HepG2 (cell line): Measurements from ENCODE around the gene RSF1. TPM values are rescaled to one million over a fixed set of nuclear protein-coding genes. Genes with fewer than 3 reads are reported as not detected.
A peak's percentile ranks its signal among the peaks of the same experiment; 100 is the strongest.

ENCODE experiments used
- CHD2 ChIP-seq: IDR thresholded peaks from 2 replicates; pipeline ENCODE4 v1.6.1; 2011; ENCODE audit warnings: low read depth, low read length, improper control_type of control experiment
- ELF3 ChIP-seq: IDR thresholded peaks from 2 replicates; pipeline ENCODE4 v1.6.1; 2016; ENCODE audit warnings: missing genetic modification reagents, missing compliant biosample characterization
- EZH2 ChIP-seq: conservative IDR thresholded peaks from 2 replicates; pipeline ENCODE4 v1.6.1; 2012; ENCODE audit warnings: mild to moderate bottlenecking, low read depth, low read length, moderate library complexity
- GABPA ChIP-seq, 2 experiments: IDR thresholded peaks; 2 replicates each; pipeline ENCODE4 v1.6.1; 2011 to 2016; ENCODE audit warnings: low read depth in 2 of 2, low read length in 1 of 2, missing biosample characterization in 1 of 2, missing genetic modification characterization in 1 of 2
- GPN1 ChIP-seq: sonication (generic); formaldehyde crosslinking; IDR thresholded peaks from 2 replicates; pipeline ENCODE4 v1.5.1; 2020; ENCODE audit warnings: missing genetic modification reagents, borderline replicate concordance
- HMGA1 ChIP-seq: sonication (generic); formaldehyde crosslinking; conservative IDR thresholded peaks from 2 replicates; pipeline ENCODE4 v1.4.0; 2020; ENCODE audit warnings: missing genetic modification reagents
- HNRNPH1 ChIP-seq: fragments of 200-400 bp; formaldehyde crosslinking; optimal IDR thresholded peaks from 2 replicates; pipeline ENCODE3; 2017; ENCODE audit warnings: mild to moderate bottlenecking, low read depth, low read length
- IRF2 ChIP-seq: IDR thresholded peaks from 2 replicates; pipeline ENCODE4 v1.6.1; 2018; ENCODE audit warnings: missing genetic modification reagents, missing compliant biosample characterization
- KAT8 ChIP-seq: IDR thresholded peaks from 2 replicates; pipeline ENCODE4 v1.6.1; 2016; ENCODE audit warnings: missing genetic modification reagents, missing compliant biosample characterization
- RARA ChIP-seq: IDR thresholded peaks from 2 replicates; pipeline ENCODE4 v1.6.1; 2016; ENCODE audit warnings: missing genetic modification reagents, missing compliant biosample characterization
- SPEN ChIP-seq: sonication (generic); formaldehyde crosslinking; IDR thresholded peaks from 2 replicates; pipeline ENCODE4 v1.5.1; 2020; ENCODE audit warnings: low read depth, mild to moderate bottlenecking, missing genetic modification reagents
- ZBTB21 ChIP-seq: sonication (generic); formaldehyde crosslinking; IDR thresholded peaks from 2 replicates; pipeline ENCODE4 v1.4.0; 2020; ENCODE audit warnings: missing genetic modification reagents
- ZBTB38 ChIP-seq: sonication (generic); formaldehyde crosslinking; IDR thresholded peaks from 2 replicates; pipeline ENCODE4 v1.5.1; 2020; ENCODE audit warnings: mild to moderate bottlenecking, missing genetic modification reagents
- ZMAT3 ChIP-seq: sonication (generic); formaldehyde crosslinking; conservative IDR thresholded peaks from 2 replicates; pipeline ENCODE4 v1.7.0; 2021; ENCODE audit warnings: missing genetic modification reagents
- ZNF367 ChIP-seq: sonication (generic); formaldehyde crosslinking; IDR thresholded peaks from 2 replicates; pipeline ENCODE4 v1.4.0; 2020; ENCODE audit warnings: missing genetic modification reagents, borderline replicate concordance
- ZNF552 ChIP-seq: sonication (generic); formaldehyde crosslinking; IDR thresholded peaks from 2 replicates; pipeline ENCODE4 v1.9.0; 2022; ENCODE audit warnings: missing genetic modification reagents, mild to moderate bottlenecking, borderline replicate concordance
- ZNF607 ChIP-seq: sonication (generic); formaldehyde crosslinking; IDR thresholded peaks from 2 replicates; pipeline ENCODE4 v1.5.1; 2020; ENCODE audit warnings: missing genetic modification reagents, mild to moderate bottlenecking, borderline replicate concordance
- ZNF614 ChIP-seq: IDR thresholded peaks from 2 replicates; pipeline ENCODE4 v1.6.1; 2018; ENCODE audit warnings: missing biosample characterization, missing genetic modification reagents, inconsistent platforms, borderline replicate concordance
- ZNF773 ChIP-seq: sonication (generic); formaldehyde crosslinking; IDR thresholded peaks from 2 replicates; pipeline ENCODE4 v1.4.0; 2020; ENCODE audit warnings: missing genetic modification reagents, borderline replicate concordance
- ZSCAN9 ChIP-seq: IDR thresholded peaks from 2 replicates; pipeline ENCODE4 v1.6.1; 2016; ENCODE audit warnings: borderline replicate concordance
- polyA plus RNA-seq, 8 experiments: library from polyadenylated mRNA; depleted of rRNA in 3 of 8; stranded (reverse) in 7 of 8; unstranded in 1 of 8; fragments of >200 nt; fragmentation: Illumina TruSeq in 4 of 8; extraction: Trizol in 4 of 8; gene quantifications; 2 replicates each; pipeline versions ENCODE4 v1.2.1 to v1.2.3, GENCODE V29; 2011 to 2016; ENCODE audit warnings: low read depth in 4 of 8, missing spikeins in 1 of 8, mixed read lengths in 1 of 8; ENCODE audit not compliant: insufficient read depth in 1 of 8
- total RNA-seq, 5 experiments: library from RNA; depleted of rRNA; stranded (reverse); fragments of >200 nt; fragmentation: Illumina TruSeq; extraction: Trizol; gene quantifications; 2 replicates each; pipeline ENCODE4 v1.2.3, GENCODE V29; 2016; ENCODE audit warnings: low read depth in 1 of 5
- TF ChIP-seq, protein P1 (sequence below): sonication (generic); formaldehyde crosslinking; IDR thresholded peaks from 2 replicates; pipeline ENCODE4 v1.4.0; 2020; ENCODE audit warnings: mild to moderate bottlenecking, missing genetic modification reagents
- TF ChIP-seq, protein P2 (sequence below): sonication (generic); formaldehyde crosslinking; IDR thresholded peaks from 2 replicates; pipeline ENCODE4 v1.8.0; 2022; ENCODE audit warnings: mild to moderate bottlenecking, missing genetic modification reagents, borderline replicate concordance
- TF ChIP-seq, protein P3 (sequence below): sonication (generic); formaldehyde crosslinking; IDR thresholded peaks from 2 replicates; pipeline ENCODE4 v1.4.0; 2020; ENCODE audit warnings: missing genetic modification reagents

Gene RSF1
- total and polyA plus RNA-seq, 2 of the 13 experiments (the other 11 are each of a cell fraction or from before 2014, with no cell fraction given), result 15.5 to 33.1 TPM

DNA sequence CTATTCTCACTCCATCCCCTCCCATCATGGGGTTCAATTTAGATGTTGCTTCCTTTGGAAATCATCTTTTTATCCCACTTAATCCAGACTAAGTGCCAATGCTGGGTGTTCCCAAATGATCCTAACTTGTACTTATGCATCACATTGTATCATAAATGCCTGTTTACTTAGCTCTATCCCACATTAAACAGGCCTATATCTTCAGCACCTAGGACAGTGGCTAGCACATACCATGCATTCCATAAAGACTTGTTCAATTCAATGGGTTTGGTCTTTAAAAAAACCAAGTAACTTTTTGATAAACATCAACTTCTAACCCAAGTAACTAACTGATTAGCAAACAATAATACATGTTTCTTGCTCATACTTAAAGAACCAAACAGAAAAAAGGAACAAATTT is 40.6 kb downstream of the RSF1 start (continued):
- TF ChIP-seq, protein P1, sequence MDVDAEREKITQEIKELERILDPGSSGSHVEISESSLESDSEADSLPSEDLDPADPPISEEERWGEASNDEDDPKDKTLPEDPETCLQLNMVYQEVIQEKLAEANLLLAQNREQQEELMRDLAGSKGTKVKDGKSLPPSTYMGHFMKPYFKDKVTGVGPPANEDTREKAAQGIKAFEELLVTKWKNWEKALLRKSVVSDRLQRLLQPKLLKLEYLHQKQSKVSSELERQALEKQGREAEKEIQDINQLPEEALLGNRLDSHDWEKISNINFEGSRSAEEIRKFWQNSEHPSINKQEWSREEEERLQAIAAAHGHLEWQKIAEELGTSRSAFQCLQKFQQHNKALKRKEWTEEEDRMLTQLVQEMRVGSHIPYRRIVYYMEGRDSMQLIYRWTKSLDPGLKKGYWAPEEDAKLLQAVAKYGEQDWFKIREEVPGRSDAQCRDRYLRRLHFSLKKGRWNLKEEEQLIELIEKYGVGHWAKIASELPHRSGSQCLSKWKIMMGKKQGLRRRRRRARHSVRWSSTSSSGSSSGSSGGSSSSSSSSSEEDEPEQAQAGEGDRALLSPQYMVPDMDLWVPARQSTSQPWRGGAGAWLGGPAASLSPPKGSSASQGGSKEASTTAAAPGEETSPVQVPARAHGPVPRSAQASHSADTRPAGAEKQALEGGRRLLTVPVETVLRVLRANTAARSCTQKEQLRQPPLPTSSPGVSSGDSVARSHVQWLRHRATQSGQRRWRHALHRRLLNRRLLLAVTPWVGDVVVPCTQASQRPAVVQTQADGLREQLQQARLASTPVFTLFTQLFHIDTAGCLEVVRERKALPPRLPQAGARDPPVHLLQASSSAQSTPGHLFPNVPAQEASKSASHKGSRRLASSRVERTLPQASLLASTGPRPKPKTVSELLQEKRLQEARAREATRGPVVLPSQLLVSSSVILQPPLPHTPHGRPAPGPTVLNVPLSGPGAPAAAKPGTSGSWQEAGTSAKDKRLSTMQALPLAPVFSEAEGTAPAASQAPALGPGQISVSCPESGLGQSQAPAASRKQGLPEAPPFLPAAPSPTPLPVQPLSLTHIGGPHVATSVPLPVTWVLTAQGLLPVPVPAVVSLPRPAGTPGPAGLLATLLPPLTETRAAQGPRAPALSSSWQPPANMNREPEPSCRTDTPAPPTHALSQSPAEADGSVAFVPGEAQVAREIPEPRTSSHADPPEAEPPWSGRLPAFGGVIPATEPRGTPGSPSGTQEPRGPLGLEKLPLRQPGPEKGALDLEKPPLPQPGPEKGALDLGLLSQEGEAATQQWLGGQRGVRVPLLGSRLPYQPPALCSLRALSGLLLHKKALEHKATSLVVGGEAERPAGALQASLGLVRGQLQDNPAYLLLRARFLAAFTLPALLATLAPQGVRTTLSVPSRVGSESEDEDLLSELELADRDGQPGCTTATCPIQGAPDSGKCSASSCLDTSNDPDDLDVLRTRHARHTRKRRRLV (CRISPR knock-in tag), result no peak
- TF ChIP-seq RARA (CRISPR knock-in tag) (peak; percentile 39; the same call in 1 of the 2 replicates), ZNF552 (CRISPR knock-in tag) (no peak), ZBTB38 (no peak), IRF2 (CRISPR knock-in tag) (no peak), ZNF773 (CRISPR knock-in tag) (no peak), HMGA1 (CRISPR knock-in tag) (no peak), GABPA (IDR thresholded peaks at IDR 0.05; ENCODE audit: low read depth, low read length) (no peak), GABPA (CRISPR knock-in tag; IDR thresholded peaks at IDR 0.05; ENCODE audit: low read depth) (no peak), ZNF614 (CRISPR knock-in tag) (no peak), HNRNPH1 (no peak), ZMAT3 (no peak), KAT8 (CRISPR knock-in tag) (peak; percentile 37; the same call in 1 of the 2 replicates), SPEN (CRISPR knock-in tag) (no peak), EZH2 (no peak), ZSCAN9 (CRISPR knock-in tag) (peak; percentile 83), ELF3 (CRISPR knock-in tag) (0 out of 2 replicates have a peak, but pooled peaks have one; percentile 25), CHD2 (no peak), ZNF607 (CRISPR knock-in tag) (no peak), ZBTB21 (CRISPR knock-in tag) (no peak), GPN1 (no peak), ZNF367 (CRISPR knock-in tag) (no peak)
- TF ChIP-seq, protein P2, sequence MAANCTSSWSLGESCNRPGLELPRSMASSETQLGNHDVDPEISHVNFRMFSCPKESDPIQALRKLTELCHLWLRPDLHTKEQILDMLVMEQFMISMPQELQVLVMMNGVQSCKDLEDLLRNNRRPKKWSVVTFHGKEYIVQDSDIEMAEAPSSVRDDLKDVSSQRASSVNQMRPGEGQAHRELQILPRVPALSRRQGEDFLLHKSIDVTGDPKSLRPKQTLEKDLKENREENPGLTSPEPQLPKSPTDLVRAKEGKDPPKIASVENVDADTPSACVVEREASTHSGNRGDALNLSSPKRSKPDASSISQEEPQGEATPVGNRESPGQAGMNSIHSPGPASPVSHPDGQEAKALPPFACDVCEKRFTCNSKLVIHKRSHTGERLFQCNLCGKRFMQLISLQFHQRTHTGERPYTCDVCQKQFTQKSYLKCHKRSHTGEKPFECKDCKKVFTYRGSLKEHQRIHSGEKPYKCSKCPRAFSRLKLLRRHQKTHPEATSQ (CRISPR knock-in tag), result no peak
- TF ChIP-seq, protein P3, sequence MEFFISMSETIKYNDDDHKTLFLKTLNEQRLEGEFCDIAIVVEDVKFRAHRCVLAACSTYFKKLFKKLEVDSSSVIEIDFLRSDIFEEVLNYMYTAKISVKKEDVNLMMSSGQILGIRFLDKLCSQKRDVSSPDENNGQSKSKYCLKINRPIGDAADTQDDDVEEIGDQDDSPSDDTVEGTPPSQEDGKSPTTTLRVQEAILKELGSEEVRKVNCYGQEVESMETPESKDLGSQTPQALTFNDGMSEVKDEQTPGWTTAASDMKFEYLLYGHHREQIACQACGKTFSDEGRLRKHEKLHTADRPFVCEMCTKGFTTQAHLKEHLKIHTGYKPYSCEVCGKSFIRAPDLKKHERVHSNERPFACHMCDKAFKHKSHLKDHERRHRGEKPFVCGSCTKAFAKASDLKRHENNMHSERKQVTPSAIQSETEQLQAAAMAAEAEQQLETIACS, result no peak
